NCI-H524 treated with DMSO at 0.1 percent for 48 hours (cell line): Measurements from ENCODE around the gene DYRK3.

ENCODE experiments used
- DNase-seq: peaks from one replicate; lab custom pipeline; 2025; lab: John Stamatoyannopoulos, UW

Gene DYRK3

GRCh38 chr1:206661161-206661820, 26.0 kb downstream of the DYRK3 start:
- no peak for DNase-seq

- no peak for DNase-seq
Observed at GRCh38 chr1:206662396-206663092, 27.2 kb downstream of the DYRK3 start.

GRCh38 chr1:206663362-206663761, 28.0 kb downstream of the DYRK3 start:
- DNase-seq: no peak

GRCh38 chr1:206663832-206664652, 28.7 kb downstream of the DYRK3 start:
- peak; percentile 23 for DNase-seq

GRCh38 chr1:206664740-206665139, 29.4 kb downstream of the DYRK3 start:
- DNase-seq: no peak

GRCh38 chr1:206666031-206666561, 30.8 kb downstream of the DYRK3 start:
- DNase-seq: no peak

- DNase-seq: no peak
Observed at GRCh38 chr1:206666954-206667665, 31.8 kb downstream of the DYRK3 start.

- no peak for DNase-seq
Observed at GRCh38 chr1:206668351-206668750, 33.0 kb downstream of the DYRK3 start.

- DNase-seq: no peak
Observed at GRCh38 chr1:206668874-206669410, 33.6 kb downstream of the DYRK3 start.

- DNase-seq: no peak
Observed at GRCh38 chr1:206672011-206672688, 36.8 kb downstream of the DYRK3 start.

- DNase-seq: no peak
Observed at GRCh38 chr1:206672844-206673758, 37.8 kb downstream of the DYRK3 start.

GRCh38 chr1:206674236-206674635, 38.9 kb downstream of the DYRK3 start:
- no peak for DNase-seq

- no peak for DNase-seq
Observed at GRCh38 chr1:206674745-206675175, 39.4 kb downstream of the DYRK3 start.

GRCh38 chr1:206676499-206676898, 41.2 kb downstream of the DYRK3 start:
- DNase-seq: no peak

- DNase-seq: no peak
Observed at GRCh38 chr1:206678490-206678889, 43.2 kb downstream of the DYRK3 start.

- no peak for DNase-seq
Observed at GRCh38 chr1:206679738-206680211, 44.4 kb downstream of the DYRK3 start.

- no peak for DNase-seq
Observed at GRCh38 chr1:206680279-206680678, 44.9 kb downstream of the DYRK3 start.

- DNase-seq: no peak
Observed at GRCh38 chr1:206681359-206681758, 46.0 kb downstream of the DYRK3 start.

GRCh38 chr1:206682111-206682510, 46.8 kb downstream of the DYRK3 start:
- no peak for DNase-seq

- no peak for DNase-seq
Observed at GRCh38 chr1:206683313-206683712, 48.0 kb downstream of the DYRK3 start.
